HG02588 (cell line): ENCODE measurements around the gene RABGEF1.
"Not testable (repeated sequence)": the region's sequence is repeated elsewhere in the genome, so short reads cannot be mapped to it uniquely, and the experiment has no call there.

Experiments used
- ATAC-seq: cut with Tn5 transposase; IDR thresholded peaks from one replicate; pipeline ENCODE4 v1.9.1; 2021; ENCODE audit warnings: mild to moderate bottlenecking, moderate library complexity; ENCODE audit not compliant: unreplicated experiment

The RABGEF1 gene

DNA sequence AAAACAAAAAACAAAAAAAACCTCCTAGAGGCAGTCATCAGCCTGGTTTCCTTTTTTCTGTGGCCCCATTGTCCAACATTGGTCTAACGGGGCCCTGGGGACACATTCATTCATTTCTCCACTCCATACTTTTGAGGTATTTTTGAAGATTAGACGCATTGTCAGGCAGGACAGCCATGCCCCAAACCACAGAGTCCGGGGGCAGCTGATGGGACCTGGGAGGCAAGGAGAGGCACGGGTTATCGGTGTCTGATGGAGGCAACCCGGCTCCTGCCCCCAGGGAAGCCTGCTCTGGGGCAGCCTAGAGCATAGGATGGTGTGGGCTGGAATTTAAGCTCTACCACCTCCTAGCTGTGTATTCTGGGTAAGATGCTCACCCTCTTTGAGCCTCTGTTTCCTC, 6.5 kb upstream of the RABGEF1 start:
- no peak for ATAC-seq

DNA sequence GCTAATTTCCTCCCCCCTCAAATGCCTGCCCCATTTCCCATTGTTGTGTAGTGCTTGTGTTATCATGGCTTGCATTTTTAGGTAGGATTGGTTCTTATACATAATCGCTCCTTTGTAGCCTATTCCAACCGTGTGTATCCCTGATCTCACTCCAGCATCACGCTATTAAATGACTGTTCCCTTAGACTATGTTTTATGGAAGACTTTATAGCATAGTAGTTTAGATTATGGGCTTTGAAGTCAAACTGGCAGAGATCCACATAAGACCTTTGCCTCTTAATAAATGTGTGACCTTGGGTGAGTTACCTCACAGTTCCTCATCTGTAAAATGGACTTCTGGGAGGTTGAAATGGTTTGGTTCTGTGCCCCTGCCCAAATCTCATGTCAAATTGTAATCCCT, 5.4 kb upstream of the RABGEF1 start:
- no peak for ATAC-seq

DNA sequence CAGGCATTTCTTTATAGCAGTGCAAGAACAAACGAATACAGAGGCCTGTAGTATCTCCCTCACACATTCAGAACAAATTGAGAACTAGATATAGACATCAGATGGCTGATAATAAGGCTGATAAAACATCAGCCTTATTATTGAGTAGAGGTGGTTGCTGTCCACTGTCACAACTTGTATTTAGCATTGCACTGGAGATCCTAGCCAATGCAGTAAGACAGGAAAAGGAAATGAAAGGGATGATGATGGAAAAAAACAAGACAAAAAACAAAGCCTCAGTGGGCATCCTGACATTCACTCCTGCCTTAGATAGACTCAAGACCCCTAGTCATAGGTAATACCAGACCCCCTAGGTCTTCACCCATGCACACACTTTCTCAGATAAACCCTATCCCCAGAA, 4.7 kb upstream of the RABGEF1 start:
- ATAC-seq: no peak

DNA sequence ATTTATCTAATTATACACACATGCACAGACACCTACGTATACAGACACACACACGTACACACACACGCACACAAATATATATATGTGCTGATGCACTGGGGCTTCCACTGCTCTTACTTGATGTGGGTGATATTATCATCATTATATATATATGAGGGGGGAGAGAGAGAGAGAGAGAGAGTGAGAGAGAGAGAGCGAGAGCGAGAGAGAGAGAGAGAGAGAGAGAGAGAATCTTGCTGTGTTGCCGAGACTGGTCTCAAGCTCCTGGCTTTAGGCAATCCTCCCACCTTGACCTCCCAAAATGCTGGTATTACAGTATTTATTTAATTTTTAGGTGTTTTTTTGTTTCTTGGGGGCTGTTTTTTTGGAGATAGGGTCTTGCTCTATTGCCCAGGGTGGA, 3.6 kb upstream of the RABGEF1 start:
- no peak for ATAC-seq

DNA sequence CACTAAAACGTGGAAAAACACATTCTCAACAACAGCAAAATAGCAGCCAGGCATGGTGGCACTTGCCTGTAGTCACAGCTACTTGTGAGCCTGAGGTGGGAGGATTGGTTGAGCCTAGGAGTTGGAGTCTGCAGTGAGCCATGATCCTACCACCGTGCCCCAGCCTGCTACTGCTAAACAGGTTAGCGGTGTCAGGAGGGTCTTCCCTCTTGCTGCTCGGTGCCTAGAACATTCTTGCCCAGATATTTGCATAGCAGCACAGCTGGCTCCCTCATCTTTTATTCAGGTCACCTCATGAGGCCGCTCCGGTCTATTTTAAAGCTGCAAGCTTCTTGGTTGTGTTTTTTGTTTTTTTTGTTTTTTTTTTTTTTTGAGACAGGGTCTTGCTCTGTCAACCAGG, 2.9 kb upstream of the RABGEF1 start:
- ATAC-seq: no peak

DNA sequence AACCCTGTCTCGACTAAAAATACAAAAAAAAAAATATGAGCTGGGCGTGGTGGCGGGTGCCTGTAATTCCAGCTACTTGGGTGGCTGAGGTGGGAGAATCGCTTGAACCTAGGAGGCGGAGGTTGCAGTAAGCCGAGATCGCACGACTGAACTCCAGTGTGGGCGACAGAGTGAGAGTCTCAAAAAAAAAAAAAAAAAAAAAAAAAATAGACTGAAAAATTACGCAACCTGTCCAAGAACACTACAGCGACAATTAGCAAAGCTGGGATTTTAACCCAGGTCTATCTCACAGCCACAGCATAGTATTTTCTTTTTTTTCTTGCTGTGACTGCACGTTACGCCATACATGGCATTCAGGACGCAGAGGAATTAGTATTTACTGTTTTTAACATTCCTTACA, 1.1 kb upstream of the RABGEF1 start:
- ATAC-seq: no peak

DNA sequence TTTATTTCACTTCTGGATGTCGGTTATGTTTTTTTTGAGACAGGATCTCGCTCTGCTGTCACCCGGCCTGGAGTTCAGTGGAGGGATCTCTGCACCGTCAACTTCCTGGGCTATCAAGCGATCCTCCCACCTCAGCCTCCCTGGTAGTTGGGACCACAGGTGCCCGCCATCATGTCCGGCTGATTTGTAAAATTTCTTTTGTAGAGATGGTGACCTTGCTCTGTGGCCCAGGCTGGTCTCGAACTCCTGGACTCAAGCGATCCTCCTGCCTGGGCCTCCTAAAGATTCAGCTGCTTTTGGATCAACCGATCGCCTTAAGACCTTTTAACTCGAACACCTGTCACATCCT, 606 bp upstream of the RABGEF1 start:
- no peak for ATAC-seq

DNA sequence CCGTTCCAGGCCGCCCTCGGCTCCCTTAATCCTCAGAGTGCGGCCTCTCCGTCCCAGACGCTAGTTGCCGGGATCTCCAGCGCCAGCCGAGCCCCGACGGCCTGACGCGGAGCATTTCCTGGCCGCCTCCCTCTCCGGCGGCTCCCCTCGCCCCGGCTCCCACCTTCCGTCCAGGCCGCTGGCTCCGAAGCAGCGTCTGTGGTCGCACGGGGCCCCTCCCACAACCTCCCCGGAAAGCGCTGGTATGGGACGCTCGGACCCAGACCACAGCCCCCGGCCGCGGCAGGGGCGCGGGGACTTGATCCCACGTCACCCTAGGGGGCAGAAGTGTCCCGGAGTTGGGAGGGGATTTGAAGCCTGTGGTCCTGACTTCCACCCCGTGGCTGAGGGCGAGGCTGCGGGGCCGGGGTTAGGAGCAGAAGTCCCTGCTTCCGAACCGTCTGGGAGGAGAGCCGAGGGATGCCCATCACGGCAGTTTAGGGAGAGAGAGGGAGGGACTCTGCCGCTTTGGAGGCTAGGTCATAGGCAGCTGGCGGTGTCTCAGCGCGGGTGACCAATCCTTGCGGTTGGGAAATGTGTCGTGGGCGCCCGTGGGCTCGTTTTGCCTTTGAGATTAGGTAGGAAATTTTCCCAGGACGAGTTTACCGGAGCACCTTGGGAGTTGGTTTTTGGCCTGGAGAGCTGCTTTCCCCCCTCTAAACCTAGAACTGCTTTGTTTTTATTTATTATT, 612 bp downstream of the RABGEF1 start:
- peak; percentile 34 for ATAC-seq

DNA sequence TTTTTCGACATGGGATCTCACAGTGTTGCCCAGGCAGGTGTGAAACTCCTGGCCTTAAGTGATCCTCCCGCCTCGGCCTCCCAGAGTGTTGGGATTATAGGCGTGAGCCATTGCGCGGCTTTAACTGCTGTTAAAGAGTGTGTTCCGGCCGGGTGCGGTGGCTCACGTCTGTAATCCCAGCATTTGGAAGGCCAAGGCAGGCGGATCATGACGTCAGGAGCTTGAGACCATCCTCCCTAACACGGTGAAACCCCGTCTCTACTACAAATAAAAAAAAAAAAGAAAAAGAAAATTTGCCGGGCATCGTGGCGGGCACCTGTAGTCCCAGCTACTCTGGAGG, 1.1 kb downstream of the RABGEF1 start:
- no peak for ATAC-seq

DNA sequence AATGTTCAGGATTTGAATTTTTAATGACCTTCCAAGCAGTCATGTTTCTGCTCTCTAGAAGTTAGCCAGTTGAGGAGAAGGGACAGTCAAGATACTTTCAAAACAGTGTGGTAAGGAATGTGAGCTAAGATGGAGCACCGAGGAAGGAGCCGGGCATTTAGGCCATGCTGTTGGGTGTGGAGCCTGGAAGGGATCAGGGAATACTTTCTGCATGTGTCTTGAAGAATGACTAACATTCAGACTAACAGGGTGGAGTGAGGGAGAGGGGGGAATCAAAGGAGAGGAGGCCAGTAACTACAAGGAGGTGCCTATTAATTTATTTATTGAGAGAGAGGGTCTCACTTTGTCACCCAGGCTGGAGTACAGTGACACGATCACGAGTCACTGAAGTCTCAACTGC, 1.8 kb downstream of the RABGEF1 start:
- not testable (repeated sequence) for ATAC-seq

DNA sequence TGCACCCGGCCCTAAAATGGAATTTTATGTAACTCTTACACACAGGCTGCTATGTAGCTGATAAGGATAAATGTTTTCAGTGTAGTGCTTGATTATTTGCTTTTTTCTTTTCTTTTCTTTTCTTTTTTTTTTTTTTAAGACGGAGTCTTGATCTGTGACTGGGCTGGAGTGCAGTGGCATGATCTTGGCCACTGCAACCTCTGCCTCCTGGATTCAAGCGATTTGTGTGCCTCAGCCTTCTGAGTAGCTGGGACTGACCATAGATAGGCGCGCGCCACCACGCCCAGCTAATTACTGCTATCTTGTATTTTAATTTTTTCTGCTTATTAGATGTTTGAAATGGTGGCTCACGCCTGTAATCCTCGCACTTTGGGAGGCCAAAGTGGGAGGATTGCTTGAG, 3.4 kb downstream of the RABGEF1 start:
- ATAC-seq: no peak

DNA sequence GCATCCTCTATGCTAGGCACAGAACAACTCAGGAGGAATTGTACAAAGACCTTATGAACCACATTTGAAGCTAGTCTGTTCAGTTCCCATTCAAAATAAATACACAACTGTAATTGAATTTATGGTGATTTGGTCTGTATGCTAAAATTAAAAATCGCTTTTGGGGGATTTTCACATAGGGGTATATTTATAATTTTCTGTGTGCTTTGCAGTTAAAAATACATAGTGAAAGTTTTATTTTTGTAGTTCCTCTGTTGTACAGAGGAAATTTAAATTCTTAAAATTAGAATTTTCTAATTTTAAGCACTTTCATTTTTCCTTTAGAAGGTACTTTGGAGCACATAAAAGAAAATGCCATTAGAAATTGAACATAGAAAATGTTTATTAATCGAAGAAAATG, 6.9 kb downstream of the RABGEF1 start:
- ATAC-seq: no peak

DNA sequence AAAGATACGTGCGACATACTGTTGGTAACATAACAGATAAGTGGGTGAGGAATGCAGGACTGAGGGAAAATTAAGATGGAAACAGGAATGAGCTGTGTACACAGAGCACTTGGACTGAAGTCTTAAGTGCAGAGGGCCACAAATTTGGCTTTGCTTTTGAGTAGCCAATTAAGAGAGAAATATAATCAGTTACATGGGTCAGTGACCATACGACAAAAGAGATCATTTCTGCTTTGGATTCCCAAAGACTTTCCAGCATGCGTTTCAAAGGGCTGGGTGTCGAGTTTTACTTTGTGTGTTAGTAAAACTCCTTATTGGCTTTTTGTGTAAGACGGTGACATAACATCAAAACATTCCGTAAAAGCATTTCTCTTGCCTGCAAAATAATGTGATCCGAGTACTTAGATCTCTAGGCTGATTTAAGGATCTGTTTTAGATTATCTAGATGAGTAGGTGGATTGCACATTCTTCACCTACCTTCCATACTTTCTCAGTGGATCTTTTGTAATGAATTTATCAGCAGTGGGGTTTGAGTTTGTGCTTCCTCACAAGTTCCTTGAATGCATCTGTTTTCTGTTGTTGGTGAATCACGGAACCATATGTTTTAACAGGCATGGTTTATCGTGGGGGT, 7.5 kb downstream of the RABGEF1 start:
- ATAC-seq: no peak

DNA sequence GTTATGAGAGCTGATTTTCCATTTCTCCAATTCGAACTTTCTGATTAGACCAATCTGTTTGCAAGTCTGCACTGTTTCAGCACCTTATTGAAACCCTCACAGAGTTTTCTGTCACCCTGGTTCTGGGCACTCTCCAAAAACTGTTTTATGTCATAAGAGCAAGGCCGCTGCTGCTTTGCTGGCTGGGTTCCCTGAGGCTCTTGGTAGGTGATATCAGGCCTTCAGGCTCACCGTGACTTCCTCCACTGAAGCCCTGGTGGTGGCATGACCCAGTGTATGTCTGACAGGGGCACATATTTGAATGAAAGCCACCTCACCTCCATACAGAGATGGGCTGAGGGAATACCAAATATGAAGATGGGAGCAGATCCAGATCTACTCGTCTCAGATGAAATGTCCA, 8.3 kb downstream of the RABGEF1 start:
- ATAC-seq: no peak

DNA sequence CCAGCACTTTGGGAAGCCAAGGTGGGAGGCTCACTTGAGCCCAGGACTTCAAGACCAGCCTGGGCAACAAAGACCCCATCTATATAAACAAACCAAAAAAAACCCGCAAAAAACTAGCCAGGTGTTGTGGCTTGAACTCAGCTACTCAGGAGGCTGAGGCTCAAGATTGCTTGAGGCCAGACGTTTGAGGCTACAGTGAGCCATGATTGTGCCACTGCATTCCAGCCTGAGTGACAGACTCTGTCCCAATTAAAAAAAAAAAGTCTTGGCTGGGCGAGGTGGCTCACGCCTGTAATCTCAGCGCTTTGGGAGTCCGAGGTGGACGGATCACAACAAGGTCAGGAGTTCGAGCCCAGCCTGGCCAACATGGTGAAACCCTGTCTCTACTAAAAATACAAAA, 11.4 kb downstream of the RABGEF1 start:
- ATAC-seq: no peak

DNA sequence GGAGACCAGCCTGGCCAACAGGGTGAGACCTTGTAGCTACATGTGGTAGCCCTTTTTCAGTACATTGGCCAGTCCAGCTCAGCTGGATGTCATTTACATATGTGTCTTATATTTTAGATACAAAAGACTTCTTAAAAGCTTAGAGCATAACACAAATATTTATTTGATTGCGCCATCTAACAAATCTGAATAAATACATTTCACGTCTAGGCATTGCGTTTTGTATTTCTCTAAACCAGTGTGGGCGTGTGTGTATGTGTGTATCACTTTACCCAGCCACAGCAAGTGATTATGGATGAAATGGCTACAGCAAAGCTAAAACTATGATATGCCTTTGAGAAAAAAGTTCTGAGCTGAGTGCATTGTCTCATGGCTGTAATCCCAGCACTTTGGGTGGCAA, 14.0 kb downstream of the RABGEF1 start:
- ATAC-seq: no peak

DNA sequence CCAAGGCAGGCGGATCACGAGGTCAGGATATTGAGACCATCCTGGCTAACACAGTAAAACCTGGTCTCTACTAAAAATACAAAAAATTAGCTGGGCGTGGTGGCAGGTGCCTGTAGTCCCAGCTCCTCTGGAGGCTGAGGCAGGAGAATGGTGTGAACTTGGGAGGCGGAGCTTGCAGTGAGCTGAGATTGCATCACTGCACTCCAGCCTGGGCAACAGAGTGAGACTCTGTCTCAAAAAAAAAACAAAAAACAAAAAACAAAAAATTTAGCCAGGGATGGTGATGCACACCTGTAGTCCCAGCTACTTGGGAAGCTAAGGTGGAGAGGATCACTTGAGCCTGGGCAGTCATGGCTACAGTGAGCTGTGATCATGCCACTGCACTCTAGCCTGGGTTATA, 14.5 kb downstream of the RABGEF1 start:
- not testable (repeated sequence) for ATAC-seq

DNA sequence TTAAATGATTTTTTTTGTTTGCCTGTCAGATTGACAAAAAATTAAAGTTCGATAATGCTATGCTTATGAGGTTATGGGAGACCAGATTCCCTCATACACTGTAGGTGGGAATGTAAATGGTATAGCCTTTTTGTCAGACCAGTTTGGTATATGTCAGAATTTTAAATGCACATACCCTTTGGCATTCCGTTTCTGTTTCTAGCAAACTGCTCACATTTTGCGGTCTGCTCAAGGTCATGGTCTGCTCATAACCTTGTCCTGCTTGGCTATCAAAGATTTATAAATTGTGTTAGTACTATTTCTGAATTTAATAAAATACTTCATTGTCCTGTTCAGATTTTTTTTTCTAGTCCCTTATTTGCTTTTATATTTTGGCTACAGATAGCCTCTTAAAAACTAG, 15.7 kb downstream of the RABGEF1 start:
- ATAC-seq: not testable (repeated sequence)

DNA sequence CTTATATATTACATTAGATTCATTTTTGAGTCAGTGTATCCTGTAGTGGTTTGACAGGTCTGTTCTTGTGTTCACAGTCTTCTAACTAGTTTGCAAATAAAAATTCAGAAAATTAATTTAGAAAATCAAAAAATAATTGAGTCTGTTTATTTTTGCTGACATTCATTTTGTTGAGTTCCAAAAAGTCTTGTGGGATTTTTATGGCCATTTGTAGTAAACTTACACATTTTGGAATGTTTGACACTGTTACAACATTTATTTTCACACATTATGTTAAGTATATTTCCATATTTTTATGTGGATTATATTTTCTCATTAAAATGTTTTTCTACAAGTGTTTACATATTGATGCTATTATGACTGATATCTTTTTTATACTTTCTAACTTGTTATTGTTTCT, 16.4 kb downstream of the RABGEF1 start:
- ATAC-seq: no peak

DNA sequence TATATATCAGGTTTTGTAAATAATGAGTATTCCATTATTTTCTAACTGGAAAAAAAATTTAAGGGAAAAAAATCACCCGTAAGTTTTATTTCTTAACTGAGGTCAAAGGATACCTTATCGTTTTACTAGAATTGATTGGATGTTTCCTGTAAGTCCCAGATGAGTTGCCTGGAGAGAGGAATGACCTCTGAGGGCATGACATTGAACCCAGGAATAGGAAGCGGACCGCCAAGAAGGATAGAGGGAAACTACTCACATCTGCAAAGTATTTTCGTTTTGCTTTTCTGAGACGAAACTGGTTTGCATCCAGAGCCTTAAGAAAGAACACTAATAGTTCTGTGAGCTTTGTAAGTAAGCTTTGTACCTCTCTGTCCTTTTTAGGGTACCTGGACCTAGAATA, 17.4 kb downstream of the RABGEF1 start:
- no peak for ATAC-seq

DNA sequence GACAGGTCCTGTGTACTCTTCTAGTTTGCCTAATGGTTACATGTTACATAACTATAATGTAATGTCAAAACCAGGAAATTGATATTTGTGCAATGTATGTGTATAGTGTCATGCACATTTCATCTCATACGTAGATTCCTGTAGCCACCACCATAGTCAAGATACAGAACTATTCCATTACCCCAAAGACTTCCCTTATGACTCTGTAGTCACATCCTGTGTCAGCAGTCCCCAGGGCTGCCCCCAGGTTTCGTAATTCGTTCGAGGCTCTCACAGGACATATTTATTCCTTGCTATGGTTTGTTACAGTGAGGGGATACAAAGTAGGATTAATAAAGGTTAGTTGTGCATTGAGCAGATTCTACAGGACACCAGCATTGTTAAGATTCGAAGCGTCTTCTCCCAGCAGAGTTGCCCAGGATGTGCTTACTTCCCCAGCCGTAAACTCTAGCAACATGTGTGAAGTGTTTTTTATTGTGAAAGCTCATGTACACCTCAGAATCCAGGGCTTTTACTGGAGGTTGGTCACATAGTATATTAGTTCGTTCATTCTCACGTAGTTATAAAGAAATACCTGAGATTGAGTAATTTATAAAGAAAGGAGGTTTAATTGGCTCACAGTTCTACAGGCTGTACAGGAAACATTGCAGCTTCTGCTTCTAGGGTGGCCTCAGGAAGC, 18.6 kb downstream of the RABGEF1 start:
- ATAC-seq: peak; percentile 76

DNA sequence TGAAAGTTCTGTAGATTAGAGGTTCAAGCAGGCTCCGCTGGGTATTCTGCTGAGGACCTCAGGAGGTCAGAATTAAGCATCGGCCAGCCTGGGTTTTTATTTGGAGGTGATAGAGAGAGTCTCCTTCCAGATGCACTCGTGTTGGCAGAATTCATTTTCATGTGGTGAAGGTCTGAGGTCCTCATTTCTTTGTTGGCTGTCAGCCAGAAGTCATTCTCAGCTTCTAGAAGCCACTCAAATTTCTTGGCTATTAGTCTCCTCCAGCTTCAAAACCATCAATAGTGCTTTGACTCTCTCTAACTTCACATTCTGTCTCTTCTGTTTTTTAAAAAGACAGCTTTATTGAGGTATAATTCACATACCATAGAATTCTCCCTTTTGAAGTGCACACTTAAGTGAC, 22.6 kb downstream of the RABGEF1 start:
- not testable (repeated sequence) for ATAC-seq
